Breast epithelium (tissue), 3 donors: Measurements from ENCODE around the gene LDAH.

Experiments used
- CTCF ChIP-seq, 3 donors: fragments of 450-650 bp; IDR thresholded peaks; one replicate each; pipeline ENCODE4 v1.5.1; 2016 to 2017; ENCODE audit warnings: antibody characterized with exemption in 3 of 3, mild to moderate bottlenecking in 3 of 3, moderate library complexity in 3 of 3
- POLR2A ChIP-seq: fragments of 450-650 bp; IDR thresholded peaks from one replicate; pipeline ENCODE4 v1.6.1; 2016; ENCODE audit warnings: antibody characterized with exemption, mild to moderate bottlenecking, moderate library complexity
- POLR2AphosphoS5 ChIP-seq, 3 donors: sonication (generic); formaldehyde crosslinking; IDR thresholded peaks; one replicate each; pipeline ENCODE4 v1.6.1; 2017; ENCODE audit warnings: antibody characterized with exemption in 3 of 3

GRCh38 chr2:20637147-20637546 is 185.8 kb downstream of the LDAH start:
- TF ChIP-seq POLR2A: no peak
- no peak for TF ChIP-seq CTCF (IDR thresholded peaks at IDR 0.05)
- no peak for TF ChIP-seq POLR2AphosphoS5 (IDR thresholded peaks at IDR 0.05)
